HG03095 (cell line): ENCODE measurements around the gene SPNS1.
"Not testable (repeated sequence)": the region's sequence is repeated elsewhere in the genome, so short reads cannot be mapped to it uniquely, and the experiment has no call there.

Experiments
- ATAC-seq: cut with Tn5 transposase; IDR thresholded peaks from one replicate; pipeline ENCODE4 v1.9.1; 2021; ENCODE audit warnings: moderate library complexity; ENCODE audit not compliant: unreplicated experiment

Gene SPNS1

GRCh38 chr16:28974437-28975157 lies at the start of gene SPNS1:
Gene SPNS1 (plus strand): TSS chr16:28974778. CDS start chr16:28975152, 374 bp downstream.
- peak; percentile 75 for ATAC-seq

- peak; percentile 33 for ATAC-seq
These were observed 49.0 kb upstream of the SPNS1 start for GRCh38 chr16:28925386-28926228.

GRCh38 chr16:28926284-28926683 lies 48.3 kb upstream of the SPNS1 start:
- ATAC-seq = not testable (repeated sequence)

GRCh38 chr16:28927815-28928214 lies 46.8 kb upstream of the SPNS1 start:
- no peak for ATAC-seq

- ATAC-seq = no peak
These were observed 44.4 kb upstream of the SPNS1 start for GRCh38 chr16:28930203-28930602.

GRCh38 chr16:28930652-28931051 lies 43.9 kb upstream of the SPNS1 start:
- ATAC-seq = no peak

- no peak for ATAC-seq
These were observed 42.8 kb upstream of the SPNS1 start, which contains the start of gene CD19 for GRCh38 chr16:28931801-28932225. Gene CD19 (plus strand): TSS chr16:28931971. CDS start chr16:28932001, 30 bp downstream.

GRCh38 chr16:28932339-28933141 lies 42.0 kb upstream of the SPNS1 start:
- no peak for ATAC-seq

- no peak for ATAC-seq
These were observed 41.4 kb upstream of the SPNS1 start for GRCh38 chr16:28933171-28933570.

GRCh38 chr16:28935346-28935745 lies 39.2 kb upstream of the SPNS1 start:
- no peak for ATAC-seq

GRCh38 chr16:28935924-28936783 lies 38.4 kb upstream of the SPNS1 start:
- ATAC-seq = no peak

GRCh38 chr16:28936784-28937155 lies 37.8 kb upstream of the SPNS1 start:
- no peak for ATAC-seq

- no peak for ATAC-seq
These were observed 37.2 kb upstream of the SPNS1 start for GRCh38 chr16:28937222-28937876.

- no peak for ATAC-seq
These were observed 35.9 kb upstream of the SPNS1 start for GRCh38 chr16:28938721-28939120.

- not testable (repeated sequence) for ATAC-seq
These were observed 34.8 kb upstream of the SPNS1 start for GRCh38 chr16:28939825-28940224.

GRCh38 chr16:28943281-28943680 lies 31.3 kb upstream of the SPNS1 start:
- no peak for ATAC-seq

- no peak for ATAC-seq
These were observed 27.9 kb upstream of the SPNS1 start for GRCh38 chr16:28946681-28947080.

- peak; percentile 90 for ATAC-seq
These were observed 23.7 kb upstream of the SPNS1 start, which contains the start of gene NFATC2IP for GRCh38 chr16:28950648-28951409. Gene NFATC2IP (plus strand): TSS chr16:28950937. CDS start chr16:28951012, 75 bp downstream.

- no peak for ATAC-seq
These were observed 23.1 kb upstream of the SPNS1 start for GRCh38 chr16:28951410-28951943.
